Breast epithelium (tissue), 3 donors: Measurements from ENCODE around the gene CASD1.

Source experiments
- CTCF ChIP-seq, 3 donors: fragments of 450-650 bp; IDR thresholded peaks; one replicate each; pipeline ENCODE4 v1.5.1; 2016 to 2017; ENCODE audit warnings: antibody characterized with exemption in 3 of 3, mild to moderate bottlenecking in 3 of 3, moderate library complexity in 3 of 3
- POLR2A ChIP-seq: fragments of 450-650 bp; IDR thresholded peaks from one replicate; pipeline ENCODE4 v1.6.1; 2016; ENCODE audit warnings: antibody characterized with exemption, mild to moderate bottlenecking, moderate library complexity
- POLR2AphosphoS5 ChIP-seq, 3 donors: sonication (generic); formaldehyde crosslinking; IDR thresholded peaks; one replicate each; pipeline ENCODE4 v1.6.1; 2017; ENCODE audit warnings: antibody characterized with exemption in 3 of 3

DNA sequence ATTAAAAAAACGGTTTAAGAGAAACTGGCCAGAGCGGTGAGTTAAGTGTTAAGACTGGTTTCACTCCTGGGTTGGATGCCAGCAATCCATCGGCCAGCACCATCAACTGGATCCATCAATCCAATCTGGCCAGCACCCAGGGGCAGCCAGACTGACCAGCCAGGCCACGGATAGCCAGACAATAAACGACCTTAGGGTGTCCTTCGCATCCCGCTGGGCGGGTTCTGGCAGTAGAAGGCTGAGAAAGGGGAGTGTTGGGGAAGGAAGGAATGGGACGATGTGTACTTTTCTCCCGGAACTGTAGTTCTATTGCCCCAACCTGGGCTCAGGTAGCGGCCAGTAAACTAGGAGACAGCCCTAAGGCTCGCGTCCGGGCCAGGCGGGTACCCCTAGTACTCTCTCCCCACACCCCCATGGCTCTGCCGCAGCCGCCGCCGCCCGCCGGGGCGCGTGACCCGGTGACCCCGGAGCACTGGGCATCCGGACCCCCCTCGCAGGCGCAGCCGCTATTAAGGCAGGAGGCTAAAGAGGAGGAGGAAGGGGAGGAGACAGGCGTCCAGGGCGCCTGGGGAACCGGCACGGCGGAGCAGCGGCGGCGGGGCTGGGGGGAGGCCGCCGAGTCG, at the start of gene CASD1:
- no peak for TF ChIP-seq CTCF (IDR thresholded peaks at IDR 0.05)
- TF ChIP-seq POLR2A = no peak
- no peak for TF ChIP-seq POLR2AphosphoS5 (IDR thresholded peaks at IDR 0.05)
